KMS-11 (cell line): ENCODE measurements around the gene UBR4.
"Not testable (repeated sequence)": the region's sequence is repeated elsewhere in the genome, so short reads cannot be mapped to it uniquely, and the experiment has no call there.

Source experiments
- H2AFZ ChIP-seq: fragments of 200-600 bp; sonication (generic); 2 replicates; pipeline ENCODE4 v1.6.1; 2016; ENCODE audit warnings: antibody characterized with exemption, mixed run types, low read depth
- H3K27ac ChIP-seq: fragments of 200-600 bp; sonication (generic); 2 replicates; pipeline ENCODE4 v1.6.1; 2016; ENCODE audit warnings: mild to moderate bottlenecking, mixed run types
- H3K27me3 ChIP-seq: fragments of 200-600 bp; sonication (generic); 2 replicates; pipeline ENCODE4 v1.6.1; 2017; ENCODE audit warnings: mild to moderate bottlenecking, low read depth, mixed run types, moderate library complexity; ENCODE audit not compliant: insufficient read depth
- H3K36me3 ChIP-seq: fragments of 200-600 bp; sonication (generic); 2 replicates; pipeline ENCODE4 v1.6.1; 2017; ENCODE audit warnings: mild to moderate bottlenecking, mixed run types; ENCODE audit not compliant: insufficient read depth
- H3K4me1 ChIP-seq: fragments of 200-600 bp; sonication (generic); 2 replicates; pipeline ENCODE4 v1.6.1; 2016; ENCODE audit warnings: mild to moderate bottlenecking, low read depth, mixed run types; ENCODE audit not compliant: poor library complexity, severe bottlenecking
- H3K4me2 ChIP-seq: fragments of 200-600 bp; sonication (generic); 2 replicates; pipeline ENCODE4 v1.7.0; 2016; ENCODE audit warnings: mild to moderate bottlenecking, mixed run types
- H3K4me3 ChIP-seq: fragments of 200-600 bp; sonication (generic); IDR thresholded peaks from 2 replicates; pipeline ENCODE4 v1.6.1; 2017; ENCODE audit warnings: low read depth, low read length, mixed read lengths; ENCODE audit not compliant: insufficient read depth
- H3K79me2 ChIP-seq: fragments of 200-600 bp; sonication (generic); 2 replicates; pipeline ENCODE4 v1.6.1; 2016; ENCODE audit warnings: low read depth, mixed run types; ENCODE audit not compliant: insufficient read depth
- H3K9ac ChIP-seq: fragments of 200-600 bp; sonication (generic); 2 replicates; pipeline ENCODE4 v1.6.1; 2016; ENCODE audit warnings: mild to moderate bottlenecking, mixed run types
- H4K20me1 ChIP-seq: fragments of 200-600 bp; sonication (generic); 2 replicates; pipeline ENCODE4 v1.6.1; 2016; ENCODE audit warnings: mild to moderate bottlenecking, mixed run types; ENCODE audit not compliant: insufficient read depth
- TF ChIP-seq, protein P1 (sequence below): fragments of 200-600 bp; sonication (generic); conservative IDR thresholded peaks from 2 replicates; pipeline ENCODE4 v1.6.1; 2017; ENCODE audit warnings: low read depth, mild to moderate bottlenecking, antibody characterized with exemption, low read length, moderate library complexity, mixed read lengths

Gene UBR4

DNA sequence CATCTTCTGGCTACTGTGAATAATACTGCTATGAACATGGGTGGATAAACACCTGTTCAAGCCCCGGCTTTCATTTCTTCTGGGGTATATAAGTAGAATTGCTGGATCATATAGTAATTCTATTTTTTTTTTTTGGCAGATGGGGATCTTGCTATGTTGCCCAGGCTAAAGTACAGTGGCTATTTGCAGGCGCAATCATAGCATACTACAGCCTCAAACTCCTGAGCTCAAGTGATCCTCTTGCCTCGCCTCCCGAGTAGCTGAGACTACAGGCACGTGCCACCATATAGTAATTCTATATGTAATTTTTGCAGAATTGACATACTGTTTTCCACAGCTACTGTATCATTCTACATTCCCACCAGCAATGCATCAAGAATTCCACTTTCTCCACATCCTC, 27.8 kb downstream of the UBR4 start:
- Histone ChIP-seq H2AFZ (no peak overlapping the region), H3K36me3 (peaks cover 13% of the 10 kb centered on the region; the same call in 1 of the 2 replicates), H3K9ac (no peak overlapping the region), H3K4me2 (no peak overlapping the region), H3K79me2 (no peaks in the 10 kb centered on the region), H3K27ac (no peak overlapping the region), H3K4me3 (no peak overlapping the region), H3K27me3 (no peaks in the 10 kb centered on the region), H3K4me1 (no peaks in the 10 kb centered on the region), H4K20me1 (no peaks in the 10 kb centered on the region)
- TF ChIP-seq, protein P1, sequence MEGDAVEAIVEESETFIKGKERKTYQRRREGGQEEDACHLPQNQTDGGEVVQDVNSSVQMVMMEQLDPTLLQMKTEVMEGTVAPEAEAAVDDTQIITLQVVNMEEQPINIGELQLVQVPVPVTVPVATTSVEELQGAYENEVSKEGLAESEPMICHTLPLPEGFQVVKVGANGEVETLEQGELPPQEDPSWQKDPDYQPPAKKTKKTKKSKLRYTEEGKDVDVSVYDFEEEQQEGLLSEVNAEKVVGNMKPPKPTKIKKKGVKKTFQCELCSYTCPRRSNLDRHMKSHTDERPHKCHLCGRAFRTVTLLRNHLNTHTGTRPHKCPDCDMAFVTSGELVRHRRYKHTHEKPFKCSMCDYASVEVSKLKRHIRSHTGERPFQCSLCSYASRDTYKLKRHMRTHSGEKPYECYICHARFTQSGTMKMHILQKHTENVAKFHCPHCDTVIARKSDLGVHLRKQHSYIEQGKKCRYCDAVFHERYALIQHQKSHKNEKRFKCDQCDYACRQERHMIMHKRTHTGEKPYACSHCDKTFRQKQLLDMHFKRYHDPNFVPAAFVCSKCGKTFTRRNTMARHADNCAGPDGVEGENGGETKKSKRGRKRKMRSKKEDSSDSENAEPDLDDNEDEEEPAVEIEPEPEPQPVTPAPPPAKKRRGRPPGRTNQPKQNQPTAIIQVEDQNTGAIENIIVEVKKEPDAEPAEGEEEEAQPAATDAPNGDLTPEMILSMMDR, result no peak

- not testable (repeated sequence) for H3K9ac ChIP-seq, H3K27me3 ChIP-seq, H3K4me2 ChIP-seq, H3K27ac ChIP-seq, H2AFZ ChIP-seq, H3K4me3 ChIP-seq, H4K20me1 ChIP-seq, H3K36me3 ChIP-seq, H3K4me1 ChIP-seq, H3K79me2 ChIP-seq
Observed at GRCh38 chr1:19180265-19180657, 29.8 kb downstream of the UBR4 start.

DNA sequence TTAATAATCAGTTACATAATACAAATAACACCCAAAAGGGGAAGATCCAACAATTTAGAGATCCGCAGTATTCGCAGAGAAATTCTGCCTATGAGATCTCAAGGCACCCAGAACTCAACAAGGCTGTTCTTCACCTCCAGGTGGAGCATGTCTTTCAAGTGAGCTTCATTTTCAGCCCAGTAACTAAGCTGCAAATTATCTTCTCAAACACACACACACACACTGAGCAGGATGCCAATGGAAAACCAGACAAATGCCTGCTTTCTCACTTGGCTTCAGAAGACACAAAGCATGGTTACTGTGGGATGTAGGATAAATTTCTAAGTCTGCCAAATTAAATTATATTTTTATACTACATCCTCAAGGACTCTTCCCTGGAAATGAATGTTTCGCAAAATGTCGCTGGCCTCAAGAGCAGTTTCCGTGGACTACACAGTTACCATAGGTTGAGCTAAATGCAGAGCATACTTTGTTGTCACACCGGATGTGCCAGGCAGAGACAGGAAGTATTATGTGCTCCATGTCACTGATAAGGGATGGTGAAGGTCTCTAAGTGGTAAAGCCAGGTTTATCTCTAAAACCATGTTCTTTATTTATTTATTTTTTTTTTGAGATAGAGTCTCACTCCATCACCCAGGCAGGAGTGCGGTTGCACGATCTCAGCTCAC, 30.3 kb downstream of the UBR4 start:
- H3K4me3 ChIP-seq, result no peak overlapping the region
- TF ChIP-seq, protein P1, result 0 out of 2 replicates have a peak, but pooled peaks have one; percentile 21
- no peaks in the 10 kb centered on the region for H3K4me1 ChIP-seq
- no peaks in the 10 kb centered on the region for H3K27me3 ChIP-seq
- no peak overlapping the region for H2AFZ ChIP-seq
- no peaks in the 10 kb centered on the region for H4K20me1 ChIP-seq
- no peak overlapping the region for H3K9ac ChIP-seq
- peaks cover 10% of the 10 kb centered on the region; the same call in 1 of the 2 replicates for H3K36me3 ChIP-seq
- no peaks in the 10 kb centered on the region for H3K79me2 ChIP-seq
- no peak overlapping the region for H3K4me2 ChIP-seq
- no peak overlapping the region for H3K27ac ChIP-seq

DNA sequence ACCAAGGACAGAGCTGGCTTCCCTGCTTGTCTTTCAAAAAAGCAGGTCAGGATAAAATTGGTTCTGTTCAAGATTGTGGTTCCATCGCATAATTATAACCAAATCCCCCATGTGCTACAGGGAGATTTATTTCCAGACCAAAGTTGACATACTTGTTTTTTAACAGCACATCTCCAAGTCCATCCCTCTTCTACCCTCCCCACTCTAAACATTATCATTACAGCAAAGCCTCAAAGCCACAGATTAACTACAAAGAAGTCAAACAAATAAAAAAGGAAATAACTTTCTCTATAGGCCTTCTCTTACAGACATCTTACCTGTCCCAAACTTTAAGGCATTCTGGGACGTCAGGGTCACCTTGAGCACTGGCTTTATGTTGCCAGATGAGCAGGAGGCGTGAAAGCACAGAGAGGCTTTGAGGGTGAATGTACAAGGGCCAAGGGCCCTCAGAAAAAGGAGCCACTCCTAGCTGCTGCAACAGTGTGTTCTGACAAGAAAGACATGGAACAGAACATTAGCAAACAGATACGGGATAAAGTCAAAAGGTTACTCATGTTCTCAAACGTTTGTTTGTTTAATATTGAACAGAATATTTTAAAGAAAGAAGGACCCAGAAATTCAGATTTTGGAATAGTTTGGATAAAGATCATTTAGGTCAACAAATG, 31.2 kb downstream of the UBR4 start:
- H3K9ac ChIP-seq, result no peak overlapping the region
- H3K27ac ChIP-seq, result no peak overlapping the region
- H3K4me2 ChIP-seq, result no peak overlapping the region
- H3K79me2 ChIP-seq, result no peaks in the 10 kb centered on the region
- H3K4me1 ChIP-seq, result no peaks in the 10 kb centered on the region
- H2AFZ ChIP-seq, result no peak overlapping the region
- peaks cover 8% of the 10 kb centered on the region; the same call in 1 of the 2 replicates for H3K36me3 ChIP-seq
- no peak overlapping the region for H3K4me3 ChIP-seq
- H4K20me1 ChIP-seq, result no peaks in the 10 kb centered on the region
- TF ChIP-seq, protein P1, result no peak
- H3K27me3 ChIP-seq, result no peaks in the 10 kb centered on the region

GRCh38 chr1:19177811-19178210, 32.3 kb downstream of the UBR4 start:
- no peaks in the 10 kb centered on the region for H3K27me3 ChIP-seq
- H3K36me3 ChIP-seq, result peaks cover 4% of the 10 kb centered on the region; the same call in 1 of the 2 replicates
- no peak overlapping the region for H3K4me2 ChIP-seq
- no peaks in the 10 kb centered on the region for H3K79me2 ChIP-seq
- H4K20me1 ChIP-seq, result no peaks in the 10 kb centered on the region
- TF ChIP-seq, protein P1, result no peak
- H3K27ac ChIP-seq, result no peak overlapping the region
- H3K9ac ChIP-seq, result no peak overlapping the region
- no peak overlapping the region for H3K4me3 ChIP-seq
- no peak overlapping the region for H2AFZ ChIP-seq
- H3K4me1 ChIP-seq, result no peaks in the 10 kb centered on the region
